ENCODE results near the gene ACE2.
A peak's percentile ranks its signal among the peaks of the same experiment; 100 is the strongest.

Gene ACE2

DNA sequence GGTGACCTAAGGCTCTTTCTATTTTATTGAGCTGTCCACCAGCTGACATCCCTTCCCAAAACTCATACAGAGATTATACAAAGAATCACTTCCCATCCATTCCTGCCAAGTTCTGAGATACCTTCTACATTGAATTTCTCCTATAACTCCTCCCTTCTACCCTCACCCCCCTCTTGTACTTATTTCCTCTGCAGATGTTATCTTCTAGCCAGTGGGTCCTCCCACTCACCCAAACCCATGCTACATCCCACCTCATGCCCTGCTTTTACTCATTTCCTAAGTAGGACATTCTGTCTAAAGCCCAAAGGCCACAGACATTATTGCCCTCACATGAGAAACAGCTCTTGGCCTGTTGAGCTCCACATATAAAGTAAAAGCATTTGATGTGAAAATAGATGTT is 71.6 kb downstream of the ACE2 start:
- TF ChIP-seq, protein P1, sequence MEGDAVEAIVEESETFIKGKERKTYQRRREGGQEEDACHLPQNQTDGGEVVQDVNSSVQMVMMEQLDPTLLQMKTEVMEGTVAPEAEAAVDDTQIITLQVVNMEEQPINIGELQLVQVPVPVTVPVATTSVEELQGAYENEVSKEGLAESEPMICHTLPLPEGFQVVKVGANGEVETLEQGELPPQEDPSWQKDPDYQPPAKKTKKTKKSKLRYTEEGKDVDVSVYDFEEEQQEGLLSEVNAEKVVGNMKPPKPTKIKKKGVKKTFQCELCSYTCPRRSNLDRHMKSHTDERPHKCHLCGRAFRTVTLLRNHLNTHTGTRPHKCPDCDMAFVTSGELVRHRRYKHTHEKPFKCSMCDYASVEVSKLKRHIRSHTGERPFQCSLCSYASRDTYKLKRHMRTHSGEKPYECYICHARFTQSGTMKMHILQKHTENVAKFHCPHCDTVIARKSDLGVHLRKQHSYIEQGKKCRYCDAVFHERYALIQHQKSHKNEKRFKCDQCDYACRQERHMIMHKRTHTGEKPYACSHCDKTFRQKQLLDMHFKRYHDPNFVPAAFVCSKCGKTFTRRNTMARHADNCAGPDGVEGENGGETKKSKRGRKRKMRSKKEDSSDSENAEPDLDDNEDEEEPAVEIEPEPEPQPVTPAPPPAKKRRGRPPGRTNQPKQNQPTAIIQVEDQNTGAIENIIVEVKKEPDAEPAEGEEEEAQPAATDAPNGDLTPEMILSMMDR (conservative IDR thresholded peaks at IDR 0.05), result no peak

DNA sequence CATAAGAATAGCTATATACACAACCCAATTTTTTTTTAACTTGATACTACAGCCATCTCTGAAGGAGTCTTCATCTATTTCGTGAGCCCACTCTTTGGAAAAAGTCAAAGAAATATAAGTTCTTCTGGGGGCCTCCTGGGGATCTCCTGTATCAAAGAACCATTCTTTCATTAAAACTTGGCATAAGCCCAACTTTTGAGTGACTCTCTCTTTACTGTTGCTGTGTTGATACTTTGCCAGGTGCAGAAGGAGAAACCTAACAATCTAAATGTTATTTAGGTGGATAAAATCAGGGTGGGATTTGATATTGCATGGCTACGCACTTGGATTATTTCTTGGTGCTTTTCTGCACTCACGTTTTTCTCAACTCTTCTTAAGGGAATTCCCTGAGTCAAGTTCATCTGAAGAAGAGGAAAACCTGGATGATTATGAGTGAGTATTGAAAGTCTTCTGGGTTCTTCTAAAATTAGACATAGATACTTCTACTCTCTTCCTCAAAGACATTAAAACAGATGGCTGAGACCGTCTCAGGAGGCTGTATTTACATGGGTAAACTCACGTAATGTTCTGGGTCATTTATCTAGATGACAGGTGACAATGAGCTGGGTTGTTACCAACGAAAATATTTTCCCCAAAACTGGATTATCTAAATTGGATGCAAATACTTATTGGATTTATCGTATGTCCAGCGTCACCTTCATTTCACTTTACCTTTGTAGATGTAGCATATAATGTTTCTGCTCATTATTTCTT is 74.9 kb downstream of the ACE2 start:
- TF ChIP-seq, protein P1 (conservative IDR thresholded peaks at IDR 0.05), result no peak
- H3K27ac ChIP-seq, result no peak overlapping the region

More for the DNA sequence above, 71.6 kb downstream of the ACE2 start:
- H3K27ac ChIP-seq, result no peak overlapping the region

DNA sequence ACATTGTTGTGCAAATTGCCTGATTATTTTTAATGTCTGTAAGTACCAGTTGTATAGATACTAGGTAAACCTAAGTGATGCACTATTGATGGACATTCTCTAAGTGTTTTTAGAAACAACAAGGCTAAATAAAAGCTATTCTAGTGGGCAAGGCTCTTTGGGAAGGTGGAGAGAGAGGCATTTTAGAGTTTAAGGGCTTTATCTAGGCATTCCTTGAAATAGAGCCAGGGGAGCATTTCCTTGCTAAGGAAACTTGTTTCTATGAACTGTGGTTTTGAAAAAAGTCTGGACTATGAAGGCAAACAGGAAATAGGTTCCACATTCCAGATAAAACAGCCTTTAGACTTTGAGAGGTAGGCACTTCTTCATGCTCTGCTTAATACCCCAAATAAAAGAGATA is 76.3 kb downstream of the ACE2 start:
- H3K27ac ChIP-seq, result no peak overlapping the region
- TF ChIP-seq, protein P1 (conservative IDR thresholded peaks at IDR 0.05), result no peak

DNA sequence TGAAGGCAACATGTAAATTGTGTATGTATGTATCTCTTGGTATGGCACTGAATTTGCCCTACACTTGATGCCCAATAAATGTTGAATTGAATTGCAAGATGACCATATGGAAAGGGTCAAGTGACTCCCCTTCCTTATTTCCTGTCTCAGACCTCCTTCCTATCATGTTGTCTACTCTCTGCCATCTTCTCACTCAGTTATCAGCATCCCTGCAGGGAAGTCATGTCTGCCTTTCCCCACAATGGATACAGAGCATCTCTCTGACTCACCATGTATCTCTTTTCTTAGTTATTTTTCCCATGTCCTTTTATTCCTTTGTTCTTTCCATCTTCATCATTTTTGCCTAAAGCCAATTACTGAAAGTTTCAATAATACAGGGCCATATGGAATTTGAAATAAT is 77.7 kb downstream of the ACE2 start:
- TF ChIP-seq, protein P1 (conservative IDR thresholded peaks at IDR 0.05), result no peak
- no peak overlapping the region for H3K27ac ChIP-seq

DNA sequence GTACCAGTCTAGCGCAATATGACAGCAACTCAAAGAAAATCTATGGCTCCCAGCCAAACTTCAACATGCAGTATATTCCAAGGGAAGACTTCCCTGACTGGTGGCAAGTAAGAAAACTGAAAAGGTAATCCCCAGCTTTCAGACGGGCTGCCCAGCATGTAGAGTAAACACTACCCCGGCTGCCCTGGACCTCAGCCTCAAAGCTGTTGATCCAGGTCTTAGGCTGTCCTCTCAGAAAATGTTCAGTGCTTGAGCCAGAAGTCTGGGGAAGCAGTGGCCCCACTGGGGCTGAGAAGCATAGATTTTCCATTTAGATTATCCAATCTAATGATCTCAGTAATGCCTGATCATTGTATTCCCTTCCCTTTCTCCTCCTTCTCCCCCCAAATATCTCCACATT is 78.3 kb downstream of the ACE2 start:
- TF ChIP-seq, protein P1 (conservative IDR thresholded peaks at IDR 0.05), result no peak
- H3K27ac ChIP-seq, result no peak overlapping the region

DNA sequence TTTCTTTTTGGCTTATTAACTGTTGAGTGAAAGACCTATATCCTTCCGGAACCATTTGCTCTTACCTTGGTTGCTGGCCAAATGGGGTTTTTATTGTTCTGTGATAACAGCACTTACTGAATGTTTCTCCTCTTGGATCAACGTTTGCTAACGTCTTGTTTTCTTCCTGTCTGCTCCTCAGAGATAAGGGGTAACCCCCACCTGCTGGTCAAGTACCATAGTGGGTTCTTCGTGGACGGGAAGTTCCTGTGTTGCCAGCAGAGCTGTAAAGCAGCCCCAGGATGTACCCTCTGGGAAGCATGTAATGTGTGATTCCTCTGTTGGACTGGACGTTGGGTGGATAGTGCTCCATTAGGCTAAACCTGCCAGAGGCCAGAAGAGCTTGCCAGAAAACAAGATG is 84.8 kb downstream of the ACE2 start:
- peak overlapping the region; percentile 23 for H3K27ac ChIP-seq
- TF ChIP-seq, protein P1 (conservative IDR thresholded peaks at IDR 0.05), result no peak

DNA sequence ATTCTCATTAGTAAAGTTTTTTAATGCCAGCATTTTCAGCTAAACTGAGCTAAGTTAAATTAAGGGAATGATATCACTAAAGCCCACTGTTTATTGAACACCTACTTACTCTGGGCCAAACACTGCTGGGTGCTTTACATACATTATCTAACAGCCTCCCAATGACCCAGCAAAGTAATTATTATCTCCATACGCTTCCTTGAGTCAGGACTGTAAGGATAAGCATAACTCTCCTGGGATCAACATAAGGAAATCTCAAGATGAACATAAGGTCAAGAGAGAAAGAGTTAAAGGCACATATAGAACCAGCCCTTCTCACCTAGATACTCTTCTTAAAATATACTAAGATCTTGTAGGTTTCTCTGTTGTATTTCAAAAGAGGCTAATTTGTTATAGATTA is 86.5 kb downstream of the ACE2 start:
- TF ChIP-seq, protein P1 (conservative IDR thresholded peaks at IDR 0.05), result no peak
- no peak overlapping the region for H3K27ac ChIP-seq

All from VCaP (cell line).